HG03469 (cell line): Measurements from ENCODE around the gene POMT2.
"Not testable (repeated sequence)": the region's sequence is repeated elsewhere in the genome, so short reads cannot be mapped to it uniquely, and the experiment has no call there.

Experiments
- ATAC-seq: cut with Tn5 transposase; IDR thresholded peaks from one replicate; pipeline ENCODE4 v1.9.1; 2021; ENCODE audit warnings: mild to moderate bottlenecking, moderate library complexity, moderate number of reproducible peaks; ENCODE audit not compliant: unreplicated experiment

POMT2 gene

DNA sequence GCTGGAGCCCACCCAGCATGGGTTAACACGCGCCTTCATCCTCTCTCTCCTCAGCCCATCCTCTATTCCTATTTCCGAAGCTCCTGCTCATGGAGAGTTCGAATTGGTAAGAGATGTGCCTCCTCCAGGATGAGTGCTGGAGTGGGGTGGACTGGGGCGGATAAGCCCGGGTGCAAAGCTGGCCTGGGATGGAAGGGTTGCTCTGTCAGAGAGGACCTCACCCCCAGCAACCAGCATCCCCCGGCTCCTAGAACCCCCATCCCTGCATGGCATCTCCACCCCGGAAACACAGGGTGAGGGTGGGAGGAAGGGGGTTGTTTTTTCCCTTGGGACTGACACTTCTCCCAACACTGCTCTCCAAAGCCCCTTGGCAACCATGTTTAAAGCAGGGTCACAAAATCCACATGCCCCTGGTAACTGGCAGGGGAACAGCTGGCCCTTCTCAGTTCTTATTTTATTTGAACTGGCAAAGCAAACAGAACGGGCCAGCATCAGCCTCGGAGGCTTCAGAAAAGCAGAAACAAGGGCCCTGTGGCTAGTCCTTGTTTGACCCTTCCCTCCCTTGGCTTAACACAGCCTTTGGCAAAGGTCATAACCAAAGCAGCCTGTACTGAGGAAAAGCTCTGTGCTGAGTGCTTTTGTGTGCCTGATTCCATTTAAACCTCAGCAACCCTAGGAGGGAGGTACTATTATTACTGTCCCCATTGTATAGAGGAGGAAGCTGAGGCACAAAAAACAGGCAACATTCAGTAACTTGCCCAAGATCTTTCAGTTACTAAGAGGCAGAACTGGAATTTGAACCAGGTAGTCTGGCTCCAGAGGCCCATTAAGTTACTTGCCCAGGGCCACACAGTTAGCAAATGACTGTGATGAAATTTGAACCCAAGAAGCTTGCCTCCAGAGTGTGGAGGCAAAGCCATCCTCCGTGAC lies 4.4 kb upstream of the POMT2 start:
- ATAC-seq = no peak

DNA sequence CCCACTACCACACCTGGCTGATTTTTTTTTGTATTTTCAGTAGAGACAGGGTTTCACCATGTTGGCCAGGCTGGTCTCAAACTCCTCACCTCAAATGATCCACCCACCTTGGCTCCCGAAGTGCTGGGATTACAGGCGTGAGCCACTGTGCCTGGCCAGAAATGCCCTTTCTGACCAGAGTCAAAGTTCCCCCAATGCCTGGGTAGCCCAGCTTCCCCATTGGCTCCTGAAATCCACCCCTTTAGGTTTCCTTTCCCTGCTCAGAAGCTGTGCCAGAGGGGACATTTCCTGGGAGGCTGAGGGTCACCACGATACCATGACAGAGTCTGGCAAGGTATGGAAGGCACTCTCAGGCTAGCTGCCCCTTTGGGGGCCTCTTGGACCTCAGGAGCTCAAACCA lies 3.6 kb upstream of the POMT2 start:
- ATAC-seq = no peak

- no peak for ATAC-seq
These were observed 2.9 kb upstream of the POMT2 start for GRCh38 chr14:77323571-77323970.

GRCh38 chr14:77322951-77323350 lies 2.3 kb upstream of the POMT2 start:
- no peak for ATAC-seq

DNA sequence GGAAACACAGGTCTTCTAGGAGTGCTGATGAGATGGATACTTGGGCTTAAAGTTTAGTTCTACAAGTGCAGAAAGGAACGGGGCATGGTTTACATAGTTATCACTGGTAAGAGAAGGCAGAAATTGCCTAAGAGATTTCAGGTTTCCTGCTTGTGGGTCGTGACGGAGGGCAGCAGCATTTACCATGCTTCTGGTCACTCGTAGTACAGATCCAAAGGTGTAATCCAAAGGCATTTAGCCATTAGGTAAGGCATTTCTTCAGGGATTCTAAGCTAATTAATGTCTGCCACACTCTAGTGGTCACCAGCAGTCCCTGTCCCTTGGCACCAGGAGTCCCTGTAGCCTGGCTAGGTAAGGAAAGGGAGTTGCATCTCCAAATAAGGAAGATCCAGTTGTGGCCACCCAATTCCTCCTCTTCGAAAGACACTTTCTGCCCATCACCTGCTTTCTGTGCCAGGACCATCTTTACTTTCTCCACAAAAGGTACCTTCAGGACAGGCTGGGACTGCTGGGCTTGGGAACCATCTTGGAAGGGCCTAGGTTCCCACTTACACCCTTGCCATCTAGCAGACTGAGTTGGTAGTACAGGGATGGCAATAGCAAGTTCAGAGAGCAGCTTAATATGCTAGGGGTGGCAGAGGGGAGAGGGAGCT lies 1.7 kb upstream of the POMT2 start:
- ATAC-seq = no peak

- no peak for ATAC-seq
These were observed 1.3 kb downstream of the POMT2 start for GRCh38 chr14:77319422-77319821.

- not testable (repeated sequence) for ATAC-seq
These were observed 1.9 kb downstream of the POMT2 start for GRCh38 chr14:77318756-77319155.

- no peak for ATAC-seq
These were observed 2.6 kb downstream of the POMT2 start for GRCh38 chr14:77318006-77318553.

- ATAC-seq = no peak
These were observed 3.8 kb downstream of the POMT2 start for GRCh38 chr14:77316872-77317301.

GRCh38 chr14:77316195-77316505 lies 4.5 kb downstream of the POMT2 start:
- no peak for ATAC-seq

- ATAC-seq = no peak
These were observed 5.9 kb downstream of the POMT2 start for GRCh38 chr14:77314539-77315457.

- ATAC-seq = no peak
These were observed 6.6 kb downstream of the POMT2 start for GRCh38 chr14:77314043-77314442.

GRCh38 chr14:77313371-77313770 lies 7.3 kb downstream of the POMT2 start:
- ATAC-seq = no peak

DNA sequence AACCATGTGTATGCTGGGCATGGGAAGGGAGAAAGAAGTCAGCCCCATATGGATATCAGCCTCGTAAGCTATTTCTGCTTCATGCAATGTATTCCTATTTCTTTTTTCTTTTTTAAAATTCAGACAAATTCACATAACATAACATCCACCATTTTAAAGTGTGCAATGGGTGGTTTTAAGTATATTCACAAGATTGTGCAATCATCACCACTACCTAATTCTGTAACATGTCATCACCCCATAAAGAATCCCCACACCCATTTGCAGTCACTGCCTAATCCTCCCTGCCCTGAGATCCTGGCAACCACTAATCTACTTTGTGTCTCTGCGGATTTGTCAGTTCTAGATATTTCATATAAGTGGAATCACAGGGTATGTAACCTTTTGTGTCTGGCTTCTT lies 9.5 kb downstream of the POMT2 start:
- no peak for ATAC-seq

- no peak for ATAC-seq
These were observed 10.7 kb downstream of the POMT2 start for GRCh38 chr14:77310026-77310425.

DNA sequence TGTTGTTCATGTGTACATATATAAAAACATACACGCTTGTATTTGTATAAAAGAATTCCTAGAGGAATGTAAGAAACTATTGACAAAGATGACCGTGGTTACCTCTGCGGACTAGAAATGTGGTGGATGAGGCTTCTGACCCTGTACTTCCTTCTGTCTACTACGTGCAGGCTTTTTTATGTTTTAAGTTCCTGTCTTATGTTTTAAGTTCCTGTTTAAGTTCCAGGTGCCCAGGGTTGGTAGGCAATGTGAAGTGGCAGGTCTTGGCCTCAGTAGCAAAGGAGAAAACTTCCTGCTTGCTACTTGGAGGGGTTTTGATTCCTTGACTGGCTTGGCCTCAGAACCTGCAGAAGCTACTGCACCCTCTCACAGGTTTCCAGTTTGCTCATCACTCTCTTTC lies 11.6 kb downstream of the POMT2 start:
- ATAC-seq = no peak

DNA sequence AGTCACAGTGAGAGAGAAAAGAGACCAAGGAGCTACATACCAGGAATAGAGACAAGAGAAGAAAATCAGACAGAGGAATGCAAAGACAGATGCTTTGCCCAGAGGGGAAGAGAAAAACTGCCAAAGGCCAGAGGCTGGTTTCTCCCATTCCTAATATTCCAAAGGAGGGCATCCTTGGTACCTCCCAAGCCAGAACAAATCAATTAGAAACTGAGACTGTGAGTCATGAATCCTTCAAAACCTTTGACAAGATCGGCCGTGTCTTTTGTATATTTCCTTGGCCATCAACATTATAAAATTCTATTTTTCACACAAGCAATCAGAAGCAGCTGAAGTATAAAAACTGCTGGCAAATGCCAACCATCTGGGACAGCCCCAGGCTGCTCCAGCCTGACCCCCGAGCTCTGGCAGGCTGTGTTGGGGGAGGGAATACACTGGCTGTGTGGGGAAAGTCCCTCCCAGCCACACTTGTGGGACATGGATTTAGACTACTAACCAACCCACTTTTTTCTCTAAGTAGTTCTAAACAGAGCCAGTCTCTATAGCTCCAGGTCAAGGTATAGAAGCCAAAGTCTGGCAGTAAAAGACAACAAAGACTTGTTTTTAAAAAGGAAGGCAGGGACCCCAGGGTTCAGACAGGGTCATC lies 13.7 kb downstream of the POMT2 start:
- ATAC-seq = no peak

- ATAC-seq = no peak
These were observed 14.3 kb downstream of the POMT2 start for GRCh38 chr14:77306416-77306815.

GRCh38 chr14:77305696-77306095 lies 15.0 kb downstream of the POMT2 start:
- ATAC-seq = no peak

- no peak for ATAC-seq
These were observed 17.1 kb downstream of the POMT2 start for GRCh38 chr14:77303417-77304156.
